Lung microvascular endothelial cell (primary cell): ENCODE data around the gene LDLRAD4. TPM values are rescaled to one million over a fixed set of nuclear protein-coding genes. Genes with fewer than 3 reads are reported as not detected.
"Not testable (repeated sequence)": the region's sequence is repeated elsewhere in the genome, so short reads cannot be mapped to it uniquely, and the experiment has no call there.

ENCODE experiments used
- DNase-seq, 2 donors: peaks; one replicate each; pipeline versions ENCODE4 v3.0.0 to v3.0.0-alpha.2; 2010; ENCODE audit warnings: low read depth in 2 of 2
- total RNA-seq: library from RNA; depleted of rRNA; stranded (reverse); fragments of >200 nt; gene quantifications from 2 replicates; pipeline ENCODE4 v1.2.1, GENCODE V29; 2014

The LDLRAD4 gene
- total RNA-seq, 1 donor from 2014 or later, result 22.2 TPM

- DNase-seq, result no peak
These were observed 435.3 kb downstream of the LDLRAD4 start for GRCh38 chr18:13653746-13654433.

GRCh38 chr18:13657974-13658373 is 439.4 kb downstream of the LDLRAD4 start:
- peak in 1 of 2 donors; percentile 9 for DNase-seq

GRCh38 chr18:13658436-13659204 is 440.1 kb downstream of the LDLRAD4 start:
- DNase-seq, result peak; percentile 82 to 93

GRCh38 chr18:13660510-13660909 is 441.9 kb downstream of the LDLRAD4 start:
- peak; percentile 36 to 39 for DNase-seq

- DNase-seq, result no peak
These were observed 442.7 kb downstream of the LDLRAD4 start for GRCh38 chr18:13661051-13661778.

- peak in 1 of 2 donors; percentile 27 for DNase-seq
These were observed 443.3 kb downstream of the LDLRAD4 start for GRCh38 chr18:13661779-13662256.

GRCh38 chr18:13672657-13673056 is 454.1 kb downstream of the LDLRAD4 start:
- no peak for DNase-seq

- no peak for DNase-seq
These were observed 457.9 kb downstream of the LDLRAD4 start for GRCh38 chr18:13676471-13676870.

GRCh38 chr18:13677350-13677749 is 458.8 kb downstream of the LDLRAD4 start:
- not testable (repeated sequence) for DNase-seq

GRCh38 chr18:13680612-13681011 is 462.1 kb downstream of the LDLRAD4 start:
- peak; percentile 6 to 42 for DNase-seq

GRCh38 chr18:13681701-13682100 is 463.1 kb downstream of the LDLRAD4 start:
- no peak for DNase-seq

GRCh38 chr18:13684546-13684945 is 466.0 kb downstream of the LDLRAD4 start:
- DNase-seq, result no peak

- no peak for DNase-seq
These were observed 469.9 kb downstream of the LDLRAD4 start for GRCh38 chr18:13688191-13689136.

GRCh38 chr18:13690060-13690459 is 471.5 kb downstream of the LDLRAD4 start:
- not testable (repeated sequence) for DNase-seq

- not testable (repeated sequence) for DNase-seq
These were observed 476.8 kb downstream of the LDLRAD4 start for GRCh38 chr18:13695337-13695736.

GRCh38 chr18:13696961-13697360 is 478.4 kb downstream of the LDLRAD4 start:
- no peak for DNase-seq

- no peak for DNase-seq
These were observed 481.6 kb downstream of the LDLRAD4 start for GRCh38 chr18:13700153-13700552.
